ENCODE results near the gene CIROP.

The CIROP gene

DNA sequence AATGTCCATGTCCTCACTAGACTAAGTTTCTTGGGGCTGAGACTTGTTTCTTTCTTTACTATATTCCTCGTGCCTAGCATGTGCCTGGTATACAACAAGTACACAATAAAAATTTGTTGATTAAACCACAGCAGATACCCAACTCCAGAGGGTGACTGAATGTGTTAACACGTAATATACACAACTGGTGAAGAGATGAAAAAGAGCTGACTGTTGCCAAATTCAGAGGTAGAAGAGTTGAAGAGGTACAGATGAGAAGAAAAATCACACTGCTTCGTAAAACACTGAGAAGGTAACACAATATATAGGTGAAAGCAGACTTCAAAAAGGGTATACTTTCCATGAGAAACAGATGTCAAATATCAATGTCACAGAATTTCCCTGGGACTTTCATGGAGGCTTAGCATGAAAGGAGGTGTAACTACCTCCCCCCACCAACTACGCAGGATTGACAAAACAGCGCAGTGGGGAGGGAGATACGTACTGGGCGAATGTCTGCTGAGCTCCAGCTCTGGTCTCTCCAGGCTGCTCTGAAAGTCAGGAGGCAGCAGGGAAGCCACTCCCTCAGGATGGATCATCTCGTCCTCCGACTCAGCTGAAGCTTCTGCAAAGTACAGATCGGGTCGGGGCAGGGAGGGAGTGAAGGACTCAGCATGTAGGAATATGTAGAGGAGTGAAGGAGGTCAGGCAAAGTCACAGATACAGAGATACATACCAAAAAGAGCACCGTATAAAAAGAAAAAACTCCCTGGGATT lies 15.1 kb downstream of the CIROP start:
- no CpG with 5 or more reads among the region's 12 CpGs for WGBS, 2 donors (ENCODE audit: extremely low coverage in 2 of 2, insufficient read length in 2 of 2, insufficient replicate concordance in 1 of 2)
- Histone ChIP-seq H3K27me3 (ENCODE audit: control insufficient read depth in 3 of 3, insufficient read depth in 3 of 3, low read depth in 1 of 3, low read length in 3 of 3) (no peaks in the 10 kb centered on the region), H2BK15ac (ENCODE audit: low read length) (no peak overlapping the region), H3K4ac (ENCODE audit: low read length) (no peak overlapping the region), H3K4me1 (ENCODE audit: control insufficient read depth in 2 of 2, insufficient read depth in 1 of 2, low read depth in 1 of 2, low read length in 2 of 2) (peaks cover 2 to 3% of the 10 kb centered on the region in 2 donors), H3K27ac (replicated peaks; ENCODE audit: low read length) (no peak overlapping the region), H3K4me2 (ENCODE audit: insufficient read depth, low read length, poor library complexity, severe bottlenecking) (no peak overlapping the region), H3K4me3 (ENCODE audit: low read length in 2 of 2) (no peak overlapping the region), H2BK5ac (ENCODE audit: low read length) (no peak overlapping the region), H3K23ac (ENCODE audit: low read depth, low read length, poor library complexity) (peak overlapping the region; percentile 22), H3K14ac (ENCODE audit: low read length) (no peak overlapping the region), H4K8ac (ENCODE audit: low read depth, low read length) (no peak overlapping the region), H2BK12ac (ENCODE audit: low read length) (no peak overlapping the region), H3K9me3 (replicated peaks in 1 of 2; ENCODE audit: control insufficient read depth in 2 of 2, insufficient read depth in 1 of 2, low read depth in 1 of 2, low read length in 2 of 2) (no peaks in the 10 kb centered on the region), H2AFZ (ENCODE audit: low read length) (no peak overlapping the region), H2AK5ac (ENCODE audit: low read depth, low read length) (no peak overlapping the region), H3K9ac (ENCODE audit: low read depth, low read length, poor library complexity) (no peak overlapping the region), H3K36me3 (replicated peaks in 1 of 2; ENCODE audit: control insufficient read depth in 2 of 2, insufficient read depth in 2 of 2, low read length in 2 of 2) (peaks cover 24 to 90% of the 10 kb centered on the region in 2 donors), H2BK120ac (ENCODE audit: low read depth, low read length) (no peak overlapping the region), H4K91ac (ENCODE audit: low read depth, low read length, poor library complexity) (no peak overlapping the region), H3K79me1 (ENCODE audit: low read depth, low read length) (no peaks in the 10 kb centered on the region), H3K18ac (ENCODE audit: low read length) (no peak overlapping the region)
- no peak for DNase-seq (ENCODE audit: low spot score)

DNA sequence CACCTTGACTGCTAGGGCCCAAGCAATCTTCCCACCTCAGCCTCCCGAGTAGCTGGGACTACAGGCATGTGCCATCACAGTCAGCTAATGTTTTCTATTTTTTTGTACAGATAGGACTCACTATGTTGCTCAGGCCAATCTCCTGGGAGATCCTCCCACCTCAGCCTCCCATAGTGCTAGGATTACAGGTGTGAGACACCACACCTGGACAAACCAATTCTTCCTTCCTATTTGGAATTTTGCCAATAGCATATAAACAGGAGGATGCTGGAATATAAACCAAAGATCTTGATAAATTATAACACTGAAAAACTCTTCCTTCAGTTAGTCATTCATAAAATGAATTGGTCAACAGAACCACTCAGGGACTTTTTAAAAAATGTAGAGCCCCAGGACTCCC lies 18.2 kb downstream of the CIROP start:
- DNase-seq (ENCODE audit: low spot score): no peak
- no peak overlapping the region for H2BK15ac ChIP-seq (ENCODE audit: low read length)
- no peak overlapping the region for H3K23ac ChIP-seq (ENCODE audit: low read depth, low read length, poor library complexity)
- H3K4ac ChIP-seq (ENCODE audit: low read length): no peak overlapping the region
- no peak overlapping the region for H2BK12ac ChIP-seq (ENCODE audit: low read length)
- no CpG with 5 or more reads among the region's 1 CpG for WGBS, 2 donors (ENCODE audit: extremely low coverage in 2 of 2, insufficient read length in 2 of 2, insufficient replicate concordance in 1 of 2)
- no peak overlapping the region for H4K8ac ChIP-seq (ENCODE audit: low read depth, low read length)
- no peak overlapping the region for H2BK5ac ChIP-seq (ENCODE audit: low read length)
- H3K27ac ChIP-seq (replicated peaks; ENCODE audit: low read length): no peak overlapping the region
- peaks cover 25 to 99% of the 10 kb centered on the region in 2 donors for H3K36me3 ChIP-seq (replicated peaks in 1 of 2; ENCODE audit: control insufficient read depth in 2 of 2, insufficient read depth in 2 of 2, low read length in 2 of 2)
- H2AFZ ChIP-seq (ENCODE audit: low read length): no peak overlapping the region
- H3K4me2 ChIP-seq (ENCODE audit: insufficient read depth, low read length, poor library complexity, severe bottlenecking): no peak overlapping the region
- no peak overlapping the region for H4K91ac ChIP-seq (ENCODE audit: low read depth, low read length, poor library complexity)
- H3K4me3 ChIP-seq (ENCODE audit: low read length in 2 of 2): no peak overlapping the region
- H3K79me1 ChIP-seq (ENCODE audit: low read depth, low read length): no peaks in the 10 kb centered on the region
- no peak overlapping the region for H2BK120ac ChIP-seq (ENCODE audit: low read depth, low read length)
- H3K9me3 ChIP-seq (replicated peaks in 1 of 2; ENCODE audit: control insufficient read depth in 2 of 2, insufficient read depth in 1 of 2, low read depth in 1 of 2, low read length in 2 of 2): no peaks in the 10 kb centered on the region
- no peak overlapping the region for H3K9ac ChIP-seq (ENCODE audit: low read depth, low read length, poor library complexity)
- no peak overlapping the region for H2AK5ac ChIP-seq (ENCODE audit: low read depth, low read length)
- H3K4me1 ChIP-seq (ENCODE audit: control insufficient read depth in 2 of 2, insufficient read depth in 1 of 2, low read depth in 1 of 2, low read length in 2 of 2): no peaks in the 10 kb centered on the region
- H3K18ac ChIP-seq (ENCODE audit: low read length): no peak overlapping the region
- H3K14ac ChIP-seq (ENCODE audit: low read length): no peak overlapping the region
- no peaks in the 10 kb centered on the region for H3K27me3 ChIP-seq (ENCODE audit: control insufficient read depth in 3 of 3, insufficient read depth in 3 of 3, low read depth in 1 of 3, low read length in 3 of 3)

DNA sequence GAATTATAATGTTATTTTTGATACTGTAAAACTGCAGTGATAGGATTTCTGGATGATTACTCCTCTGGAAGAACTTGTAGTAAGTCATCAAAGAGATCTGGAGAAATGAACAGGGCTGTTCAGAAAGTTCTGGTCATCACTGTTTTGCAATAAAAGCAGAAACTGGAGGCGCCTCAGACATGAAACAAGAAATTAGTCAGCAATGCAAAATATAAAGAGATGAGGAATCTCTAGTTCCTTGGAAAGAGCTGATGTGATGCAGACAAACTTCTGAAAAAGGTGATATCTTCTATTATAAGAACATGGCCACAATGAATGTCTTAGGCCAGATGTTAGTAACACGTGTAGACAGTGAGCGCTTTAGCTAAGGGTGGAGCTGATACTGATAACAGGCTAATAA lies 19.3 kb downstream of the CIROP start:
- no peak overlapping the region for H3K4me2 ChIP-seq (ENCODE audit: insufficient read depth, low read length, poor library complexity, severe bottlenecking)
- no peaks in the 10 kb centered on the region for H3K79me1 ChIP-seq (ENCODE audit: low read depth, low read length)
- no peak overlapping the region for H3K4me3 ChIP-seq (ENCODE audit: low read length in 2 of 2)
- no peak overlapping the region for H4K8ac ChIP-seq (ENCODE audit: low read depth, low read length)
- no peaks in the 10 kb centered on the region for H3K4me1 ChIP-seq (ENCODE audit: control insufficient read depth in 2 of 2, insufficient read depth in 1 of 2, low read depth in 1 of 2, low read length in 2 of 2)
- H2AK5ac ChIP-seq (ENCODE audit: low read depth, low read length): no peak overlapping the region
- H4K91ac ChIP-seq (ENCODE audit: low read depth, low read length, poor library complexity): no peak overlapping the region
- no peak overlapping the region for H2BK15ac ChIP-seq (ENCODE audit: low read length)
- H3K18ac ChIP-seq (ENCODE audit: low read length): no peak overlapping the region
- H3K36me3 ChIP-seq (replicated peaks in 1 of 2; ENCODE audit: control insufficient read depth in 2 of 2, insufficient read depth in 2 of 2, low read length in 2 of 2): peaks cover 27 to 99% of the 10 kb centered on the region in 2 donors
- no peak overlapping the region for H3K14ac ChIP-seq (ENCODE audit: low read length)
- no CpG with 5 or more reads among the region's 3 CpGs for WGBS, 2 donors (ENCODE audit: extremely low coverage in 2 of 2, insufficient read length in 2 of 2, insufficient replicate concordance in 1 of 2)
- no peak overlapping the region for H2BK120ac ChIP-seq (ENCODE audit: low read depth, low read length)
- H3K27me3 ChIP-seq (ENCODE audit: control insufficient read depth in 3 of 3, insufficient read depth in 3 of 3, low read depth in 1 of 3, low read length in 3 of 3): no peaks in the 10 kb centered on the region
- H3K9me3 ChIP-seq (replicated peaks in 1 of 2; ENCODE audit: control insufficient read depth in 2 of 2, insufficient read depth in 1 of 2, low read depth in 1 of 2, low read length in 2 of 2): no peaks in the 10 kb centered on the region
- no peak overlapping the region for H3K27ac ChIP-seq (replicated peaks; ENCODE audit: low read length)
- no peak overlapping the region for H3K4ac ChIP-seq (ENCODE audit: low read length)
- no peak overlapping the region for H2BK12ac ChIP-seq (ENCODE audit: low read length)
- no peak overlapping the region for H3K23ac ChIP-seq (ENCODE audit: low read depth, low read length, poor library complexity)
- no peak overlapping the region for H2BK5ac ChIP-seq (ENCODE audit: low read length)
- no peak overlapping the region for H3K9ac ChIP-seq (ENCODE audit: low read depth, low read length, poor library complexity)
- no peak for DNase-seq (ENCODE audit: low spot score)
- no peak overlapping the region for H2AFZ ChIP-seq (ENCODE audit: low read length)

DNA sequence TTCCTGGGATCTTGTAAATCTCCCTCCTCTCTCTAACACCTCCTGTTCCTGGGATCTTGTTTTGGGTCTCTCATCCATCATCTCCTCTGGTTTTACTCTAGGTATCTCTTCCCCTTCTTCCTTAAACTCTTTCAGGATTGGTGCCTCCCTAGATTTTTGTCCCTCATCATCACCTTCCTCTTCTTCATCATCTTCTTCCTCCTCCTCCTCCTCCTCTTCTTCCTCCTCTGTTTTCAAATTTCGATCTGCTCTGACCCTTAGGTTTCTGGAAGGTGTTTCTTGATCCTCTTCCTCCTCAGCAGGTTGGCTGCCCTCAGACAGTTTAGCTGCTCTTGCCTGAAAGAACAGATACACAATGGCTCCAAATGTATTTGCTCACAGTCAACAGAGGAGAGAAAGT lies 24.3 kb downstream of the CIROP start:
- H4K91ac ChIP-seq (ENCODE audit: low read depth, low read length, poor library complexity): no peak overlapping the region
- no peaks in the 10 kb centered on the region for H3K27me3 ChIP-seq (ENCODE audit: control insufficient read depth in 3 of 3, insufficient read depth in 3 of 3, low read depth in 1 of 3, low read length in 3 of 3)
- H4K8ac ChIP-seq (ENCODE audit: low read depth, low read length): no peak overlapping the region
- H2AK5ac ChIP-seq (ENCODE audit: low read depth, low read length): no peak overlapping the region
- no peaks in the 10 kb centered on the region for H3K79me1 ChIP-seq (ENCODE audit: low read depth, low read length)
- no peak overlapping the region for H2BK120ac ChIP-seq (ENCODE audit: low read depth, low read length)
- H3K14ac ChIP-seq (ENCODE audit: low read length): no peak overlapping the region
- no peak overlapping the region for H2AFZ ChIP-seq (ENCODE audit: low read length)
- H3K4me2 ChIP-seq (ENCODE audit: insufficient read depth, low read length, poor library complexity, severe bottlenecking): no peak overlapping the region
- H3K9ac ChIP-seq (ENCODE audit: low read depth, low read length, poor library complexity): no peak overlapping the region
- H3K27ac ChIP-seq (replicated peaks; ENCODE audit: low read length): no peak overlapping the region
- H3K23ac ChIP-seq (ENCODE audit: low read depth, low read length, poor library complexity): no peak overlapping the region
- H3K4me3 ChIP-seq (ENCODE audit: low read length in 2 of 2): no peak overlapping the region
- H2BK5ac ChIP-seq (ENCODE audit: low read length): no peak overlapping the region
- peaks cover 0 to 3% of the 10 kb centered on the region in 2 donors for H3K4me1 ChIP-seq (ENCODE audit: control insufficient read depth in 2 of 2, insufficient read depth in 1 of 2, low read depth in 1 of 2, low read length in 2 of 2)
- no peak overlapping the region for H3K18ac ChIP-seq (ENCODE audit: low read length)
- DNase-seq (ENCODE audit: low spot score): no peak
- no peaks in the 10 kb centered on the region for H3K9me3 ChIP-seq (replicated peaks in 1 of 2; ENCODE audit: control insufficient read depth in 2 of 2, insufficient read depth in 1 of 2, low read depth in 1 of 2, low read length in 2 of 2)
- H3K36me3 ChIP-seq (replicated peaks in 1 of 2; ENCODE audit: control insufficient read depth in 2 of 2, insufficient read depth in 2 of 2, low read length in 2 of 2): peaks cover 41 to 99% of the 10 kb centered on the region in 2 donors
- no peak overlapping the region for H2BK15ac ChIP-seq (ENCODE audit: low read length)
- H2BK12ac ChIP-seq (ENCODE audit: low read length): no peak overlapping the region
- no CpG with 5 or more reads among the region's 1 CpG for WGBS, 2 donors (ENCODE audit: extremely low coverage in 2 of 2, insufficient read length in 2 of 2, insufficient replicate concordance in 1 of 2)
- no peak overlapping the region for H3K4ac ChIP-seq (ENCODE audit: low read length)
